IgD-negative memory B cell (primary cell): ENCODE measurements around the gene NECAP2. TPM values are rescaled to one million over a fixed set of nuclear protein-coding genes. Genes with fewer than 3 reads are reported as not detected.
A peak's percentile ranks its signal among the peaks of the same experiment; 100 is the strongest.

Source experiments
- H3K27ac Mint-ChIP-seq, 3 donors: one replicate each; pipeline ENCODE4 v1.8.0; 2020 to 2022; ENCODE audit warnings: mild to moderate bottlenecking in 3 of 3, mixed read lengths in 3 of 3, moderate library complexity in 1 of 3
- H3K27me3 Mint-ChIP-seq: one replicate; pipeline ENCODE4 v1.8.0; 2021; ENCODE audit warnings: mixed read lengths
- H3K36me3 Mint-ChIP-seq: one replicate; pipeline ENCODE4 v1.8.0; 2020; ENCODE audit warnings: mild to moderate bottlenecking, mixed read lengths
- H3K4me1 Mint-ChIP-seq, 3 donors: one replicate each; pipeline ENCODE4 v1.8.0; 2020 to 2022; ENCODE audit warnings: mixed read lengths in 3 of 3, mild to moderate bottlenecking in 1 of 3
- H3K4me3 Mint-ChIP-seq, 4 donors: one replicate each; pipeline ENCODE4 v1.8.0; 2020 to 2022; ENCODE audit warnings: mild to moderate bottlenecking in 4 of 4, mixed read lengths in 4 of 4, moderate library complexity in 3 of 4
- H3K9me3 Mint-ChIP-seq, 3 donors: one replicate each; pipeline ENCODE4 v1.8.0; 2020 to 2021; ENCODE audit warnings: mixed read lengths in 3 of 3, mild to moderate bottlenecking in 1 of 3
- polyA plus RNA-seq: library from polyadenylated mRNA; unstranded; fragments of 300-500 nt; fragmentation: Illumina TruSeq; gene quantifications from one replicate; pipeline ENCODE4 v1.2.3, GENCODE V29; 2021

Gene NECAP2
- polyA plus RNA-seq, 1 donor from 2014 or later = 144 TPM

DNA sequence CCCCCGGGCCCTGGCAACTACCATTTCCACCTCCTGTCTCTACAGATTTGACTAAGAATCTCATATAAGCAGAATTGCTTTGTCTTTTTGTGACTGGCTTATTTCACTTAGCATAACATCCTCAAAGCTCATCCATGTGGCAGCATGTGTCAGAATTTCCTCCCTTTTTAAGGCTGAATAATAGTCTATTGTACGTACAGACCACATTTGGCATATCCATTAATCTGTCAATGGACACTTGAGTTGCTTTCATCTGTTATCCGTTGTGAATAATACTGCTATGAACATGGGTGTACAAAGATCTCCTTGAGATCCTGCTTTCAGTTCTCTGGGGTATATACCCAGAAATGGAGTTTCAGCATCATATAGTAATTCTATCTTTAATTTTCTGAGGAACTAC lies 27.3 kb upstream of the NECAP2 start:
- H3K27me3 Mint-ChIP-seq = no peaks in the 10 kb centered on the region

DNA sequence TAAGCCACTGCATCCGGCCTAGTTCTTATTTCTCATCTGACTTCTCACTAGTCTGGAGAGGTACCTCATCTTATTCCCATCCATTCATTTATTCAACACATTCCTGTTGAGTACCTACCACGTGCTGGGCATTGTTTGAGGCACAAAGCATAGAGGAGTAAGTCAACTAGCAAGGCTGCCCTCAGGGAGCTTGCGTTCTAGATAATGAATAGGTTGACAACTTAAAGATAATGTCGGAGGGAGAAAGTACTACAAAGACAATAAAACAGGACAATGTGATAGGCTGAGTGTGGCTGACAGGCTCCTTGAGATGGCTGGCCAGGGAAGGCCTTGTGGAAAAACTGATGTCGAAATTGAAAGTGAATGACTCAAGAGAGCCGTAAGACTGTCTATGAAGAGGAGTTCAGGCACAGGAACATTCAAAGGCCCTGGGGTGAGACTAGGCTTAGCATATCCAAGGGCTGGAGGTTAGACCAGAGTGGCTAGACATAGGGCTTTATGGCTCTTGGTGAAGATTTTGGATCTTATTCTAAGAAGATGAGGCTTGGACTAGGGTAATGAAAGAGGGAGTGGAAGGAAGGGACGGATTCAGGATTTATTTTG lies 21.6 kb upstream of the NECAP2 start:
- no peaks in the 10 kb centered on the region for H3K36me3 Mint-ChIP-seq
- no peaks in the 10 kb centered on the region for H3K27me3 Mint-ChIP-seq
- no peak overlapping the region for H3K4me3 Mint-ChIP-seq
- peaks cover 16 to 23% (median 22%) of the 10 kb centered on the region in 3 donors for H3K4me1 Mint-ChIP-seq
- H3K9me3 Mint-ChIP-seq = peaks cover 0 to 1% (median 0%) of the 10 kb centered on the region in 3 donors
- peak overlapping the region in 2 of 3 donors; percentile 44 to 48 for H3K27ac Mint-ChIP-seq

More for the DNA sequence above, 27.3 kb upstream of the NECAP2 start:
- Mint-ChIP-seq H3K4me3 (no peak overlapping the region), H3K36me3 (no peaks in the 10 kb centered on the region), H3K9me3 (peaks cover 0 to 1% (median 0%) of the 10 kb centered on the region in 3 donors), H3K4me1 (peaks cover 0 to 4% (median 1%) of the 10 kb centered on the region in 3 donors), H3K27ac (peak overlapping the region in 1 of 3 donors; percentile 59)

DNA sequence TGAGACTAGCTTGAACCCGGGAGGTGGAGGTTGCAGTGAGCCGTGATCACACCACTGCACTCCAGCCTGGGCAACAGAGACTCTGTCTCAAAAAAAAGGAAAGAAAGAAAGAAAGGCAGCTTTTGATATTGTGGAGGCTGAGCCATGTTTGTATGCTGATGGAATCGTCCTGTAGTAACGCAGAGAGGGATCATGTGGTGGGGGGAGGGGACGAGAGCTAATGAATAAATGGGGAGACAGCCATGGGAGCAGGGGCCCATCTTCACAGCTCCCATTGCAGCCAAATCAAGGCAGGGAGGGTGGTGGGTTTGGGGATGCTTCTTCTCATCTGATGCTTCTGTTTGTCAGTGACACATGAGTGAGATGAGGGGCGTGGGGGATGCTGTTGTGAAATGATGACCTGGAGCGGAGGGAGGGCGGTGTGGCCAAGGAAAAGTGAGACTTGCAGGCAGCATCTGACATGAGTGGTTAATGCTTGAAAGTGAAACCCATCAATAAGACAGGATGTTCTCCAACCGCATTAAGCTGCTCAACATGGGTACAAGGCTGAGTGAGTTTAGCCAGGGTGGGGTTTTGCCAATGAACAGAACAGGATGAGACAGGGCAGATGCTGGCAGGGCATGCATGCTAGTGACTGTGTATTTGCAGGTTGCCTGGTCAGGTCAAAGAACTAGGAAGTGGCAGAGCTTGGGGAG lies 20.0 kb upstream of the NECAP2 start:
- H3K4me1 Mint-ChIP-seq = peaks cover 16 to 23% (median 22%) of the 10 kb centered on the region in 3 donors
- H3K9me3 Mint-ChIP-seq = peaks cover 0 to 1% (median 0%) of the 10 kb centered on the region in 3 donors
- no peaks in the 10 kb centered on the region for H3K36me3 Mint-ChIP-seq
- peak overlapping the region in 3 of 4 donors; percentile 58 to 88 (median 79) for H3K4me3 Mint-ChIP-seq
- H3K27me3 Mint-ChIP-seq = no peaks in the 10 kb centered on the region
- H3K27ac Mint-ChIP-seq = peak overlapping the region; percentile 2 to 92 (median 89)

DNA sequence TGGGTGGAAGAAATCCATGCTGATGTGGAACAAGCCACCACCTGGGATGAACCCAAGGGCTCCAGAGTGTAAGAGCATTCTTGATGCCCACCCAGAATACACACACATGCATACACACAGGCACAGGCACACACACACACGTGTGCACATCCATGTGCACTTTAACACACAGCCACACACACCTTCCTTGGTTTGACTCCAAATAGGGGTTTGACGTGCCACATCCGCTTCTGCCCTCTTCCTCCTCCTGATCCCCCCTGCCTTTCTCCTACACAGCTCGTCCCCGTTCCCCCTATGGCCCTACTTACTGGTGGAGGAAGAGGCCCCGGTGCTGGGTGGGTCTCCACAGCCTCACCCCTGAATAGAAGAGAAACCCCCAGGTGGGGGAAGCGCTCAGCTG lies 19.3 kb upstream of the NECAP2 start:
- Mint-ChIP-seq H3K9me3 (peaks cover 0 to 1% (median 0%) of the 10 kb centered on the region in 3 donors), H3K27ac (peak overlapping the region; percentile 2 to 92 (median 89)), H3K4me3 (peak overlapping the region in 3 of 4 donors; percentile 44 to 88 (median 83)), H3K27me3 (no peaks in the 10 kb centered on the region), H3K4me1 (peaks cover 16 to 23% (median 20%) of the 10 kb centered on the region in 3 donors), H3K36me3 (no peaks in the 10 kb centered on the region)

DNA sequence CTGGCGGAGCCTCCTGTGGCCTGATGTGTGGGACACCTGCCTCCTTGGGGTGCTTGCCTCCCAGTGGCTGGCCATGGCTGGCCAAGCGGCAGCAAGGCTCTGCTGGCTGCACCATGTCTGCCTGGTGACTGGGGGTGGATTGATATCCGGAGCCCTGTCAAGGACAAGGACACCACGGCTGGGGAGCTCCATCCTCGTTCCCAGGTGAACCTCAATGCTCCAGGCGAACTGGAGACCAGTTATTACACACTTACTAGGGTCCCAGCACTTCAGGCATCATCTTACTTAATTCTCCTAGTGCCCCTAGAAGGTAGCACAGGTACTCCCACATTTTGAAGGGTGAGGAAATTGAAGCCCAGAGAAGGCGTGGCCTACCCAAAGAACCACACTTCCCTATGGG lies 18.5 kb upstream of the NECAP2 start:
- peak overlapping the region in 1 of 3 donors; percentile 46 for H3K27ac Mint-ChIP-seq
- H3K27me3 Mint-ChIP-seq = no peaks in the 10 kb centered on the region
- peaks cover 0 to 1% (median 0%) of the 10 kb centered on the region in 3 donors for H3K9me3 Mint-ChIP-seq
- no peaks in the 10 kb centered on the region for H3K36me3 Mint-ChIP-seq
- peaks cover 16 to 23% (median 20%) of the 10 kb centered on the region in 3 donors for H3K4me1 Mint-ChIP-seq
- H3K4me3 Mint-ChIP-seq = no peak overlapping the region

DNA sequence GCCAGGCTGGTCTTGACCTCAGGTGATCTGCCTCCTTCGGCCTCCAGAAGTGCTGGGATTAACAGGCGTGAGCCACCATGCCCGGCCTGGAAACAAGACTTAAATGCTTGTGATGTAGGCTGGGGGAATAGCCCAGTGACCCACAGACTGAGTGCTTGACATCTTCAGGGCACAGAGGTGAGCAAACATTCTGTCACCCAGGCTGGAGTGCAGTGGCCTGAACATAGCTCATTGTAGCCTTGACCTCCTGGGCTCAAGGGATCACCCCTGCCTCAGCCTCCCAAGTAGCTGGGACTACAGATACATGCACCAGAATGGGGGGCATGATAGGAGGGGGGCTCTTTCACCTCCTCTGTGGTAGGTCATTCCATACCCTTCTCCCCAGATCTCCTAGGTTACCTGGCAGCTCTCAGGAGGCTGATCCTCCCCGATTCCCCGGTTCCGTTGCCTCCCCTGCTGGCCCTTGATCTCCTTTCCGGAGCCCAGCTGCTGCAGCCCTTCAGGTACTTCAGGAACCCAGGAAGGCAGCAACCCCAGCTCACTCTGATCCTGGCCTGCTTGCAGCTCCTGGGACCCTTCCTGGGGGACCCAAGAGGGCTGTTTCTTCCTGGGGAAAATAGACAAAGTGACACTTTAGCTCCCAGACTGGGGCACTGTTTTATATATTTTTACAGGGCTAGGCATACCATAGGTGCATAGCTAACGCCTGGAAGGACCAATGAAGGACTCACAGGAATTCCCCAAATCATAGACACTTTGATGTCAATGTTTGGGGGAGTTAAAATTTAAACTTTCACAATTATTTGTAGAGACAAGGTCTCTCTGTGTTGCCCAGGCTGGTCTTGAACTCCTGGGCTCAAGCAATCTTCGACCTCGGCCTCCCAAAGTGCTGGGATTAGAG lies 15.1 kb upstream of the NECAP2 start:
- Mint-ChIP-seq H3K36me3 (no peaks in the 10 kb centered on the region), H3K9me3 (no peaks in the 10 kb centered on the region), H3K4me3 (no peak overlapping the region), H3K27ac (no peak overlapping the region), H3K27me3 (no peaks in the 10 kb centered on the region), H3K4me1 (peaks cover 6 to 15% (median 13%) of the 10 kb centered on the region in 3 donors)

DNA sequence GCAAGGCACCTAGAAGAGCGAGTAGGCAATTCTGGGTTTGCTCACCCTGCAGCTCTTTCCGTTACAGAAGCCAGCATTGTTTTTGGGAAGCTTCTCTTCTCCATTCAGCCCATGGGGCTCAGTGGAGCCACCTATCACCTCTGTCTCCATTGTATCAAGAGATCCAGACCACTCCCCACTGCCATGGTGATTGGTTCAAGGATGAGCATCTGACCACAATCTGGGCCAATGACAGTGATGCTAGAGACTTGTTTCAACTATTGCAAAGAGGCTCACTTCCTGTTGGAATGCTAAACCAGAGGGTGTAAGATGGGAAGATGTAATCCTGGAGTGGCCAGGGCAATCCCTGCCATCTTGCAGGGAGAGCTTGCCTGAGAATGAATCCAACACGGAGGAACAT lies 9.9 kb upstream of the NECAP2 start:
- H3K36me3 Mint-ChIP-seq = no peaks in the 10 kb centered on the region
- H3K9me3 Mint-ChIP-seq = no peaks in the 10 kb centered on the region
- H3K4me1 Mint-ChIP-seq = peaks cover 15 to 25% (median 15%) of the 10 kb centered on the region in 3 donors
- peak overlapping the region in 1 of 4 donors; percentile 0 for H3K4me3 Mint-ChIP-seq
- no peak overlapping the region for H3K27ac Mint-ChIP-seq
- H3K27me3 Mint-ChIP-seq = no peaks in the 10 kb centered on the region

DNA sequence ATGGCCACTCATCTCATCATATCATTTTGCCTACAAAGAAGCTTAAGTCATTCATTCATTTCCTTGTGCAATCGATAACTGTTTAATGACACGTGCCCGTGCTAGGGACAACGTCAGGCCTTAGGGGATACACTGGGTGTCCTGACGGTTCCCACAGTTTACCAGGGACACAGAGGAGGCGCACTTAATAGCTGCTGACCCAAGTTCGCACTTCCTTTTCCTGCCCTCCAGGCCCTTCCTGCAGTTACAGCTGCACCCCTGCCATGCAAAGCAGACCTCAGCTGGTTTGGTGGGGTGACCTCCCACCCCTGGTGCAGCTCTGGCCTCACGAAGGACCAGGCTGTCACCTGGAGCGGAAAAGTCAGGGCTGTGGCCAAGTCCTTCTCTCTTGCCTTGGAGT lies 7.5 kb upstream of the NECAP2 start:
- no peaks in the 10 kb centered on the region for H3K27me3 Mint-ChIP-seq
- peaks cover 15 to 25% (median 15%) of the 10 kb centered on the region in 3 donors for H3K4me1 Mint-ChIP-seq
- H3K9me3 Mint-ChIP-seq = no peaks in the 10 kb centered on the region
- H3K36me3 Mint-ChIP-seq = no peaks in the 10 kb centered on the region
- peak overlapping the region in 2 of 3 donors; percentile 38 to 65 for H3K27ac Mint-ChIP-seq
- H3K4me3 Mint-ChIP-seq = peak overlapping the region in 1 of 4 donors; percentile 88

DNA sequence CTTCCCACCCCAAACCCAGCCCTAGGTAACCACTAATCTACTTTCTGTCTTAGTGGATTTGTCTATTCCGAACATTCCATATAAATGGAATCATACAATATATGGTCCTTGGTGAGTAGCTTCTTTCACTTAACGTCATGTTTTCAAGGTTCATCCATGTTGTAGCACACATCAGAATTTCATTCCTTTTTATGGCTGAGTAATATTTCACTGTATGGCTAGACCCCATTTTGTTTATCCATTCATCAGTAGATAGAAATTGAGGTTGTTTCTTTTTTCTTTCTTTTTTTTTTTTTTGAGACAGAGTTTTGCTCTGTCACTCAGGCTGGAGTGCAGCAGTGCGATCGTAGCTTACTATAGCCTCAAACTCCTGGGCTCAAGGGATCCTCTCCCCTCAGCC lies 6.5 kb upstream of the NECAP2 start:
- no peaks in the 10 kb centered on the region for H3K9me3 Mint-ChIP-seq
- peaks cover 15 to 25% (median 15%) of the 10 kb centered on the region in 3 donors for H3K4me1 Mint-ChIP-seq
- no peaks in the 10 kb centered on the region for H3K27me3 Mint-ChIP-seq
- no peak overlapping the region for H3K4me3 Mint-ChIP-seq
- H3K36me3 Mint-ChIP-seq = no peaks in the 10 kb centered on the region
- no peak overlapping the region for H3K27ac Mint-ChIP-seq

DNA sequence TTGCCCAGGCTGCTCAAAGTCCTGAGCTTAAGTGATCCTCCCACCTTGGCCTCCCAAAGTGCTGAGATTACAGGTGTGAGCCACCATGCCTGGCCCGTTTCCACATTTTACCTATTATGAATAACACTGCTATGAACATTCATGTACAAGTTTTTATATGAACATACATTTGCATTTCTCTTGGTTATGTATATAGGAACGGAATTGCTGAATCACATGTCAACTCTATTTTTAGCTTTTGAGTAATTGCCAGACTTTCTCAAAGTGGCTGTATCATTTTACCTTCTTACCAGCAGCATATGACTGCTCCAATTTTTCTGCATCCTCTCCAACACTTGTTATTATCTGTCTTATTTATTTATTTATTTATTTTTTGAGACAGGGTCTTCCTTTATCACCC lies 6.0 kb upstream of the NECAP2 start:
- no peaks in the 10 kb centered on the region for H3K36me3 Mint-ChIP-seq
- H3K27ac Mint-ChIP-seq = no peak overlapping the region
- no peaks in the 10 kb centered on the region for H3K9me3 Mint-ChIP-seq
- H3K4me1 Mint-ChIP-seq = peaks cover 15 to 25% (median 15%) of the 10 kb centered on the region in 3 donors
- no peaks in the 10 kb centered on the region for H3K27me3 Mint-ChIP-seq
- H3K4me3 Mint-ChIP-seq = no peak overlapping the region

DNA sequence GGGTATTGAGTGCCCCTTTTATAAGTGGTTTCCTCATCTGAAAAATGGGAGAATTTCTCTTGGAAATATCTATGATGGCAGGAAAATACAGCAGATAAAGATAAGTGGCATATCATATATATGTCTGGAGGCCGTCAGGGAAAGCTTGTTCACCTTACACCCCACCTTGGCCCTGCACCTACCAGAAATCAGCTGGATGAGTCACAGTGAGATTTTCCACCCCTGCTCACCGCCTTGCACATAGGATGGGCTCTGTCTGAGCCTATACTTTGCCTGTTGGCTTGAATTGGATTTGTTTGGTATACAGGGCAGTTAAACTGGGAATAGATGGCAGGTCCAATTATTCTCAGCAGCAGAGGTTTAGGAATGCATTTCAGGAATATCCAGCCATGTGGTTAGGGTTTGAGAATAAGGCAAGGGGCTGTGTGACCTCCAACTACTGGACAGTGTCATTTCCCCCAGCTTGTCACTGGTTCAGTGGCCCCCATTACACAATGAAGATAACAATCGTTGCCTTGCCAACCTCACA lies 3.5 kb upstream of the NECAP2 start, which contains the start of gene SPATA21:
SPATA21 (minus strand) TSS at position 479 of the 529 bp plus-strand sequence. CDS start 6,053 bp downstream, outside the sequence.
- H3K36me3 Mint-ChIP-seq = no peaks in the 10 kb centered on the region
- H3K4me3 Mint-ChIP-seq = peak within 1 kb of the TSS in 1 of 4 donors; percentile 38
- no peaks in the 10 kb centered on the region for H3K9me3 Mint-ChIP-seq
- peaks cover 28 to 39% (median 29%) of the 10 kb centered on the region in 3 donors for H3K4me1 Mint-ChIP-seq
- no peaks in the 10 kb centered on the region for H3K27me3 Mint-ChIP-seq
- no peak within 1 kb of the TSS for H3K27ac Mint-ChIP-seq

DNA sequence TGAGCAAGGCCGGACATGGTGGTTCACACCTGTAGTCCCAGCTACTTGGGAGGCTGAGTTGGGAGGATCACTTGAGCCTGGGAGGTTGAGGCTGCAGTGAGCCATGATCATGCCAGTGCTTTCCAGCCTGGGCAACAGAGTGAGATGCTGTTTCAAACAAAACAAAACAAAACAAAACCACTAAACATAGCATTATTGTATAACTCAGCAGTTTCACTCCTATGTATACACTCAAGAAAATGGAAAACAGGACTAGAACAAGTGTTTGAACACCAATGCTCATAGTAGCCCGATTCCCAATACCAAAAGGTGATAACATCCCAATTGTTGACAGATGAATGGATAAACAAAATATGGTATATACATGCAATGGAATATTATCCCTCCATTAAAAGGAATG lies 2.0 kb upstream of the NECAP2 start:
- Mint-ChIP-seq H3K4me1 (peaks cover 24 to 32% (median 25%) of the 10 kb centered on the region in 3 donors), H3K27me3 (no peaks in the 10 kb centered on the region), H3K9me3 (no peaks in the 10 kb centered on the region), H3K36me3 (no peaks in the 10 kb centered on the region), H3K4me3 (peak overlapping the region in 1 of 4 donors; percentile 61), H3K27ac (peak overlapping the region in 1 of 3 donors; percentile 33)

DNA sequence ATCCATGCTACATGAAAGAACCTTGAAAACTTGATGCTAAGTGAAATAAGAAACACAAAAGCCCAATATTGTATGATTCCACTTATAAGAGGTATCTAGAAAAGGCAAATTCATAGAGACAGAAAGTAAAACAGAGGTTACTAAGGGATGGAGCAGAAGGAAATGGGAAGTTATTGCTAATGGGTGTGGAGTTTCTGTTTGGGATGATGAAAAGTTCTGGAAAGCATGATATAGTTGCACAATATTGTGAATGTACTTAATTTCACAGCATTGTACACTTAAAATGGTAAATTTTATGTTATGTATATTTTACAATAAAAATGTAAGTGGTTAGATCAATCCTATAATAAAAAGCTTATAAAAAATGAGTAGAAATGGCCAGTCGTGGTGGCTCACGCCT lies 1.6 kb upstream of the NECAP2 start:
- peak overlapping the region in 2 of 4 donors; percentile 39 to 61 for H3K4me3 Mint-ChIP-seq
- no peaks in the 10 kb centered on the region for H3K27me3 Mint-ChIP-seq

DNA sequence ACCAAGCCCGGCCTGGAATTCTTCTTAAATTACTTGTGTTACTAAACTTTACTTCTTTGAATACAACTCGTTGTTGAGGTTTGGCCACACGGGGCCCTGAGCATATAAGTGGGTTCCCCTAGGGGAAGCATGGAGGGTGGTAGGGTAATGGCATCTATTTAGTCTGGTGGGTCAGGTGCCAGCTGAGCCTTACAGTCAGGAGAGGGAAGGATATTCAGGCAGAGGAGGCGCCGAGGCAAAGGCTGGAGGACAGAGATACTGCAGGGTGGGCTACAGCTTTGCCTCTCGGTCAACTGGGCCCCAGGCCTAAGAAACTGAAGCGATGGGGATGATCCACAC lies 424 bp upstream of the NECAP2 start:
- peaks cover 25 to 32% (median 27%) of the 10 kb centered on the region in 3 donors for H3K4me1 Mint-ChIP-seq
- peak overlapping the region; percentile 92 to 100 (median 98) for H3K4me3 Mint-ChIP-seq
- no peaks in the 10 kb centered on the region for H3K27me3 Mint-ChIP-seq
- H3K27ac Mint-ChIP-seq = peak overlapping the region; percentile 97 to 98 (median 97)
- no peaks in the 10 kb centered on the region for H3K9me3 Mint-ChIP-seq
- no peaks in the 10 kb centered on the region for H3K36me3 Mint-ChIP-seq

More for the DNA sequence above, 1.6 kb upstream of the NECAP2 start:
- Mint-ChIP-seq H3K36me3 (no peaks in the 10 kb centered on the region), H3K9me3 (no peaks in the 10 kb centered on the region), H3K27ac (peak overlapping the region in 2 of 3 donors; percentile 5 to 33), H3K4me1 (peaks cover 22 to 28% (median 24%) of the 10 kb centered on the region in 3 donors)
